Breast epithelium (tissue), 3 donors: Measurements from ENCODE around the gene SPOCK3.

Experiments used
- CTCF ChIP-seq, 3 donors: fragments of 450-650 bp; IDR thresholded peaks; one replicate each; pipeline ENCODE4 v1.5.1; 2016 to 2017; ENCODE audit warnings: antibody characterized with exemption in 3 of 3, mild to moderate bottlenecking in 3 of 3, moderate library complexity in 3 of 3
- POLR2A ChIP-seq: fragments of 450-650 bp; IDR thresholded peaks from one replicate; pipeline ENCODE4 v1.6.1; 2016; ENCODE audit warnings: antibody characterized with exemption, mild to moderate bottlenecking, moderate library complexity
- POLR2AphosphoS5 ChIP-seq, 3 donors: sonication (generic); formaldehyde crosslinking; IDR thresholded peaks; one replicate each; pipeline ENCODE4 v1.6.1; 2017; ENCODE audit warnings: antibody characterized with exemption in 3 of 3

- TF ChIP-seq POLR2AphosphoS5 (IDR thresholded peaks at IDR 0.05) (no peak), CTCF (IDR thresholded peaks at IDR 0.05) (no peak), POLR2A (no peak)
These were observed 331.4 kb downstream of the SPOCK3 start for GRCh38 chr4:166902941-166903340.
